HG02885 (cell line): ENCODE results near the gene DCDC2.
"Not testable (repeated sequence)": the region's sequence is repeated elsewhere in the genome, so short reads cannot be mapped to it uniquely, and the experiment has no call there.

Experiments used
- ATAC-seq: cut with Tn5 transposase; IDR thresholded peaks from one replicate; pipeline ENCODE4 v1.9.1; 2021; ENCODE audit warnings: mild to moderate bottlenecking; ENCODE audit not compliant: unreplicated experiment, poor library complexity

The DCDC2 gene

DNA sequence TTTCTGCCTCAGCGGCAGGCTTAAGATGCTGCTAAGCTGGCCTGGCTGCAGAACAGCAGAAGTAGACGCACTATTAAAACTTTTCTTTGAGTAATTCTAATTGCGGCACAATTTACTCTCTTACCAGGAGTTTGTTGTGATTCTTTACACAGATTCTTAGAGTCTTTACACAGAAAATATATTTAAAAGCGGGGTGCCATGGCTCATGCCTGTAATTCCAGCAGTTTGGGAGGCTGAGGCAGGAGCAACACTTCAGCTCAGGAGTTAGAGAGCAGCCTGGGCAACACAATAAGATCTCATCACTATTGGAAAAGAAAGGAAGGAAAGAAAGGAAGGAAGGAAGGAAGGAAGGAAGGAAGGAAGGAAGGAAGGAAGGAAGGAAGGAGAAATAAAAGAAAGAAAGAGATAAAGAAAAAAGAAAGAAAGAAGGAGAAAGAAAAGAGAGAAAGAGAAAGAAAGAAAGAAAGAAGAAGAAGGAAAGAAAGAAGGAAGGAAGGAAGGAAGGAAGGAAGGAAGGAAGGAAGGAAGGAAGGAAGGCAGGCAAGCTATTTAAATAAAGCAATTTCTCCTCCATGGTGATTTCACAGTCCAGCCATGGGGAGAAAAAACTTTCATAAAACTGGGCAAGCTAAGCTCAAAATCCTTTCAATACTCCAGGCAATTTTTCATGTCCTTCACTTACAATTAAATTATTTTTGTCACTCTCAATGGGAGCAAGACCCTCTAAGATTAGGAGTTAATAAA lies 23.8 kb upstream of the DCDC2 start:
- no peak for ATAC-seq

DNA sequence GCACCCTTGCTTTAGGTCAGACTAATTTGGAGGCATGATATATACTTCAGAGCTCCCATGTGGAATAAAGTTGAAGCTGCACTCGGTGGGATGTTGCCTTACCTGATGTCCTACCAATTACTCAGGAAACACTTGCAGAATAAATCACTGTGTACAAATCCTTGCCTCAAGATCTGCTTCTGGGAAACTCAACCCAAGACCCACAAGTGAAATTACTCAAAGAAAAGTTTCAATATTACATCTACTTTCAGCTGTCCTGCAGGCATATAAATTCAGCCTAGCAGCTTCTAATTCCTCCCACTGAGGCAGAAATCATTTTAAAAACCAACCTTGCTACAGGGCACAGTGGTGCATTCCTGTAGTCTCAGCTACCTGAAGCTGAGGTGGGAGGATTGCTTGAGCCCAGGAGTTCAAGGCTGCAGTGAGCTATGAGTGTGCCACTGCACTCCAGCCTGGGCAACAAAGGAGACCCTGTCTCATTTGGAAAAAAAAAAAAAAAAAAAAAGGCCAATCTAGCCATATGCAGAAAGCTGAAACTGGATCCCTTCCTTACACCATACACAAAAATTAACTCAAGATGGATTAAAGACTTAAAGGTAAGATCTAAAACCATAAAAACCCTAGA lies 20.7 kb upstream of the DCDC2 start:
- ATAC-seq, result peak; percentile 66

- no peak for ATAC-seq
These were observed 19.0 kb upstream of the DCDC2 start for GRCh38 chr6:24376871-24377270.

DNA sequence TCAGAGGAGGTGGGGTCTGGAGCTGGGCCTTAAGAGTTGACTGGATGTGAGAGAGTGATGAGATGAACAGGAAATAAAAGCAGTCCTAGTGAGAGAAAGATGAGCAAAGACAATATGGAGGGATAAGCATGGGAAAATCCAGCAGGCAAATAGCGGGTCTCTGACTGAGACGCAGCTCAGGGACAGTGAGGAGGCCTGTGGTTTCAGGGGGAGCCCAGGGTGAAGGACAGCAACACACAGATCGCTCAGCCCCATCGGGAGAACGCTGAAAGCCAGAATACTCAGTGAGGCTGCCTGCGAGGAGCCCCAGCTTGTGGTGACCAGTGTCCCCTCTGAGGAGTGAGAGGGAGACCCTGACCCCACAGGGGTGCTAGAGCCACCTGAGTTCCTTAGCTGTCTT lies 16.8 kb upstream of the DCDC2 start:
- ATAC-seq, result no peak

DNA sequence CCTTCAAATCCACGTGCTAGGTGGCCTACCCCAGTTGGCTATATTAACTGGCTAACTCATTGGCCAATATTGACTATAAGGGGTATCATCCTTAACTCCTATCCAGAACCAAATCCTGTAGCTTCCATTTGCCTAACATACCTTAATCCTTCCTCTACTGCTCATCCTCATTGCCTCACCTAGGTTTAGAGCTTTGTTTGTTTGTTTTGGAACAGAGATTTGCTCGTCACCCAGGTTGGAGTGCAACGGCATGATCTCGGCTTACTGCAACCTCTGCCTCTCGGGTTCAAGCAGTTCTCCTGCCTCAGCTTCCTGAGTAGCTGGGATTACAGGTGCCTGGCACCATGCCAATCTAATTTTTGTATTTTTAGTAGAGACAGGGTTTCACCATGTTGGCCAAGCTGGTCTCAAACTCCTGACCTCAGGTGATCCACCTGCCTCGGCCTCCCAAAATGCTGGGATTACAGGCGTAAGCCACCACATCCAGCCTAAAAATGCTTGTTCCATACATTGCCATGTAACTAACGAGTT lies 7.3 kb upstream of the DCDC2 start:
- not testable (repeated sequence) for ATAC-seq

DNA sequence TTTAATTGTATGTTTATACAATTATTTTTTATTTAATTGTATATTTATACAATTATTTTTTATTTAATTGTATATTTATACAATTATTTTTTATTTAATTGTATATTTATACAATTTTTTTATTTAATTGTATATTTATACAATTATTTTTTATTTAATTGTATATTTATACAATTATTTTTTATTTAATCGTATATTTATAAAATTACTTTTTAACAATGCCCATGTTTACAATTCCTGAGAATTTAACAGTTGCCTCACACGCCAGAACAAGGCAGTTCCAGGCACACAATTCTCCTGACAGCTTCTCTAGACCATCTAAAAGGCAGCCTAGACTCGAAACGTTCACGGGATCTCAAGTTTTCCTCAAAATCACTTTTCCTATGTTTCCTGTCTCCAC lies 4.5 kb upstream of the DCDC2 start:
- not testable (repeated sequence) for ATAC-seq

DNA sequence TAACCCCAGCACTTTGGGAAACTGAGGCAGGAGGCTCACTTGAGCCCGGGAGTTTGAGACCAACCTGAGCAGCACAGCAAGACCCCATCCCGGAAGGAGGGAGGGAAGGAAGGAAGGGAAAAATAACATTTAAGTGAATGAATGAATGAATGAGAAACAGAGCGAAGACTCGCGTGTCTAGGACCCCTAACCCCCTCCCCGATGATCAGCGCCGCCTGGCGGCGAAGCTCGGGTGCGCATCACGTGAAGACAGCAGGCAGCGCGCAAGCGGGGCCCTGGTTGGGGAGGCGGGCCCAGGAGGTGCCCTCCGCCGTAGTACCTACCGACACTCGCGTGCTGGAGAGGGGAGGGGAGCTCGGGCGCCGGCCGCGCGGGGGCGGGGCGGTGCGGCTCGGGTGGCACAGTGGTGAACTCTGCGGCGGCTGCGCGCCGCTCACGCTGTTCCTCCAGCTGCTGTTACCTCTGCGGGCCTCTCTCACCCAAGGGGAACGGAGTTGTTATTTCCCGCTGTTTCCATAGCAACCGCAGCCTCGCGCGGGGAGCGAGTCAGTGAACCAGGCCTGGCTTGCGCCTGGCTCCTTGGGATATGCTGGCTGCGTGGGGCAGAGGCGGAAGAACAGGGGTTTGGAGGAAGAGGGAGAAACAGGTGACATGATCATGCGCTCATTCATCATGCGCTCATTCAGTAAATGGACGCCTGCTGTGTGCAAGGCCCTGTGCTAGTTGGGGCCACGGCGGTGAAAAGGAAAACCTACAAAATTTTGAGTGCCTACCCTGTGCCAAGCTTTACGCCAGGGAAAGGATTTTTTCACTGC lies 2.0 kb upstream of the DCDC2 start:
- ATAC-seq, result peak; percentile 81

- no peak for ATAC-seq
These were observed 461 bp upstream of the DCDC2 start for GRCh38 chr6:24358219-24358821.

DNA sequence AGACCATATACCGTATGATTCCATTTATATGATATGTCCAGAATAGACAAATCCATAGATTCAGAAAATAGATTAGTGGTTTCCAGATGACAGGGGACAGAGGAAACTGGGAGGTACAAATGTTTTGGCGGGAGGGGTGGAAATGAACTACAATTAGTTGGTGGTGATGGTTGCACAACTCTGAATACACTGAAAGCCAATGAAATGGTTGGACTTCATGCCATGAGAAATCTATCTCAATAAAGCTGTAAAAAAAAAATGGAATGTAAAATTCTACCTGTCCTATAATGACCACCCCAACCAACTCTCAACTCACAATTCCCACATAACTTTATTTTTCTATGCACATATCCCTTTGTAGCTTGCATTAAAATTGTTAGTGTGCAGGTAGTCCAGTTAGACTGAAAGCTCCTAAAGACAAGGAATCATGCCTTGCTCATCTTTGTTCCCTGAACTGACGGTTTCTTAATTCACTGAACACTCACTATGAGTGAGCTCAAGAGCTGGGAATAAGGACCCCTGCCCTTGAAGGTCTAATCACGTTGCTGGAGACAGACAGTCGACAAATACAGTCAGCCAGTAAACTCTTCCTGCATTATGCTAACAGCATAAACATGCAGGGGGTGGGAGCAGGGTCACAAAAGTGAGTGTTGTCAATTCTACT lies 1.4 kb downstream of the DCDC2 start:
- no peak for ATAC-seq

DNA sequence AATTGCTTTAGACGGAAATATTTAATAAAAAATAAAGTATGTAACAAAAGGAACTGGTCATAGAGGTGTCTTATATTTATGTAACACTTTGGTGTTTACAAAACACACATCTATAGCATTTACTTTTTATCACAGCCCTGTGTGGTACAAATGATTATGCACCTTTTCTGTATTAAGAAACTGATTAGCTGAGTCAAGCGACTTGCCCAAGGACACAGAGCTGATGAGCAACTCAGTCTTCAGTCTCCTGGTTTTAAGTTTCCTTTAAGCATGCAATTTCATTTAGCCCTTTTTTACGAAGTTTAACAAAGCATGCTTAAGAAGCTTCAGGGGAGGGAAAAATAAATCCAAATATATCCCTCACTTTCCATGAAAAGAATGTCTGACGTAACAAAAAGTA lies 2.5 kb downstream of the DCDC2 start:
- no peak for ATAC-seq

- no peak for ATAC-seq
These were observed 4.0 kb downstream of the DCDC2 start for GRCh38 chr6:24353861-24354260.

DNA sequence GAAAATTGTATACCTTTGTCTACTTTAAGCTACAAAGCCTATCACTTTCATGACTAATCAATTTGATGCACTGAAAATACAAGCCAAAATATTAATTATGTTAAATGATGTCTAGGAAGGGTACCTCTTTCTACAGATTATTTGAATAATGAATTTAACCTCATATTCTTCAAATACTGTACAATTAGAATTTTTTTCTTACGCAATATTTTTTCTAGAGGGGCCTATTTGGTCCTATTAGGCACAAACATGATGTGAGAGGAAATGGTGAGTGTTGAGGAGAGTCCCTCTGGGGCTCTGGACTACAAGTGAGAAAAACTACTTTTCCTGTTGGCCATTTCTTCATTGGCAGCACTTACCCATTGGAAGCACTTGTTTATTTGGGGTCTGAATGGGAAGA lies 5.4 kb downstream of the DCDC2 start:
- no peak for ATAC-seq

- ATAC-seq, result no peak
These were observed 12.9 kb downstream of the DCDC2 start for GRCh38 chr6:24344976-24345375.

DNA sequence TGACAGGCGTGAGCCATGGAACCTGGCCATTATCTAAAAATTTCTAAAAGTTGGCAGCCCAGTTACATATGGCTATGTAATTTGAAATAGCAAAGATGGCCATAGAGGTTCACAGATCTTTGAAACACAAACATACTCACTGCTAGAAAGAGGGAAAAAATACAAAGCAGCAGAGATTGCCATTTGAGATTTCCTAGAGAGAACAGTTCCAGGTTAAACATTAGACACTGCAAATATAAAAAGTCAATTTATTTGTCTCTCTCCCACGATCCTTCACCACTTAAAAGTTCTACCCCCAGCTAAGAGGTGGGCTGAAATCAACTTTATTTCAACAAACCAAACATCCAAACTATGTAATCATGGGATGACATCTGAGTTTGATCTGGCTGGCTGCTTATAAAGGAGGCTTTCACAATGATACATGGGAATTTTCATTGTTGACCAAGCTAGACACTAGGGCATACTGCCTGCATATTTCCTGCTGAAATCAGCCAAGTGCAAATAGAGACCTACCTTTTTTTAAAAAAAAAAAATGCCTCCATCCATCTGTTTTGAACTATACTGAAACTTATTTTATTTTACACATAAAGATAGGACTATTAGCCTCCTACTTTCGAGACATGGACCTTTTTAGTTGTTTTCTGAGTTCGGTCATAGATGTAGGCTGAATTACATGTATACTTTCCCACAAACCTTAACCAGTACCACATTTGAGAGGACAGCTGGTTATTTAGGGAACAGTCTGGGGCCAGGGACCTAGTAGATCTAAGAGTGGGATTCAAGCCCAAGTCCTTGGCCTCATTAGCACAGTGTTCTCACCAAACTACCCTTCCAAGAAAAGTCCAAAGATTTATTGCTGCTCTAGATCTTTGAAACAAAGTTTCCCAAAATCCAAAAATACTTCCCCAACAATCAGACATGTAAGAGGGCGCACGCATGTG lies 16.6 kb downstream of the DCDC2 start:
- ATAC-seq, result no peak

DNA sequence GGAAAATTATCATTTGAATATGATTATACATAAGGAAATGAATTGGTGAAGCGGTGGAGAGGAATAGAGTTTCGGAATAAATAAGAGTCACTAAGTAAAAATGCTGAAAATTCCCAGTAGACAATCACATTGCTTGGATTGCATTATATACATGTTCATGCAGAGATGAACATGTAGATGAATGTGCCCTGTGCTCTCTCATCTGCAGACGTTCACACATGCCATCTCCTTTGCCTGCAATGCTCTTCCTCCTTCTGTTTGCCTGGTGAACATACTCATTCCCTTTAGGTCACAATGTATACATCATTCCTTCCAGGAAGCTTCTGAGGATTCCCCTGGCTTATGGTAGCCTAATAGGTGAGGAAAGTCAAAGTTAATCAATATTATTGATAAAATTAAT lies 17.9 kb downstream of the DCDC2 start:
- no peak for ATAC-seq

GRCh38 chr6:24334285-24334684 lies 23.6 kb downstream of the DCDC2 start:
- no peak for ATAC-seq

- ATAC-seq, result no peak
These were observed 25.5 kb downstream of the DCDC2 start for GRCh38 chr6:24332317-24332716.

GRCh38 chr6:24330137-24330732 lies 27.6 kb downstream of the DCDC2 start:
- ATAC-seq, result no peak

GRCh38 chr6:24329451-24329850 lies 28.4 kb downstream of the DCDC2 start:
- ATAC-seq, result no peak
